GM21717 (cell line): ENCODE measurements around the gene RHBDF1.
"Not testable (repeated sequence)": the region's sequence is repeated elsewhere in the genome, so short reads cannot be mapped to it uniquely, and the experiment has no call there.

Experiments
- ATAC-seq: cut with Tn5 transposase; IDR thresholded peaks from one replicate; pipeline ENCODE4 v1.9.1; 2021; ENCODE audit warnings: mild to moderate bottlenecking, moderate library complexity; ENCODE audit not compliant: unreplicated experiment

RHBDF1 gene

GRCh38 chr16:59440-60059 is 12.9 kb downstream of the RHBDF1 start:
- no peak for ATAC-seq

GRCh38 chr16:58491-59439 is 13.7 kb downstream of the RHBDF1 start:
- no peak for ATAC-seq

GRCh38 chr16:57711-58110 is 14.7 kb downstream of the RHBDF1 start:
- ATAC-seq, result no peak

- no peak for ATAC-seq
These were observed 16.1 kb downstream of the RHBDF1 start for GRCh38 chr16:56231-56927.

GRCh38 chr16:55571-56136 is 16.8 kb downstream of the RHBDF1 start:
- no peak for ATAC-seq

- no peak for ATAC-seq
These were observed 18.2 kb downstream of the RHBDF1 start for GRCh38 chr16:54237-54581.

GRCh38 chr16:53346-54236 is 18.8 kb downstream of the RHBDF1 start, which contains the start of the genes POLR3K and SNRNP25:
POLR3K (minus strand) TSS chr16:53608; CDS start chr16:53586, 22 bp downstream.
SNRNP25 (plus strand) TSS chr16:53828; CDS start chr16:54017, 189 bp downstream.
- peak; percentile 81 for ATAC-seq

- ATAC-seq, result no peak
These were observed 21.5 kb downstream of the RHBDF1 start for GRCh38 chr16:50769-51591.

- ATAC-seq, result no peak
These were observed 25.2 kb downstream of the RHBDF1 start for GRCh38 chr16:47234-47633.

- not testable (repeated sequence) for ATAC-seq
These were observed 25.9 kb downstream of the RHBDF1 start for GRCh38 chr16:46510-46909.

- no peak for ATAC-seq
These were observed 27.0 kb downstream of the RHBDF1 start for GRCh38 chr16:45454-45853.

- ATAC-seq, result no peak
These were observed 27.8 kb downstream of the RHBDF1 start for GRCh38 chr16:44655-45054.

GRCh38 chr16:43294-43693 is 29.1 kb downstream of the RHBDF1 start:
- ATAC-seq, result no peak

- ATAC-seq, result no peak
These were observed 29.7 kb downstream of the RHBDF1 start for GRCh38 chr16:42691-43090.

GRCh38 chr16:42069-42457 is 30.4 kb downstream of the RHBDF1 start:
- ATAC-seq, result no peak

GRCh38 chr16:41439-42068 is 30.9 kb downstream of the RHBDF1 start:
- ATAC-seq, result no peak

GRCh38 chr16:38941-39892 is 33.2 kb downstream of the RHBDF1 start:
- no peak for ATAC-seq

GRCh38 chr16:38206-38605 is 34.2 kb downstream of the RHBDF1 start:
- not testable (repeated sequence) for ATAC-seq
